ENCODE measurements around the gene OR2M2. TPM values are rescaled to one million over a fixed set of nuclear protein-coding genes. Genes with fewer than 3 reads are reported as not detected.

OR2M2 gene
- total RNA-seq, 1 experiment from 2014 or later: not detected

DNA sequence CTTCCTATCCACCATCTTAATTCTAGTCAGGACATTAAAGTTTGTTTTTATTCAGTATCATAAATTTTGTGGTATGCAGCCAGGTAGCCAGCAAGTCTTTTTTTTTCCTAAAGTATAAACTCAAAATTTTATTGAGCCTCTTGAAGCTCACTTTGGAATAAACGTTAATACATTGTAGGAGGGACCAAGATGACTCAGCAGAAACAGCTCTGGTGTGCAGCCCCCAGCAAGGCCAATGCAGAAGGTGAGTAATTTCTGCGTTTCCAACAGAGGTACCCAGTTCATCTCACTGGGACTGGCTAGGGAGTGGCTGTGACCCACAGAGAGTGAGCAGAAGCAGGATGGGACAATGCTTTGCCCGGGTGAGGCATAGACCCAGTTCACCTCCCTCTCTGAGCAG, 12.7 kb downstream of the OR2M2 start:
- Histone ChIP-seq H3K4me3 (replicated peaks in 1 of 2; ENCODE audit: low read depth in 1 of 2, low read length in 2 of 2) (no peak overlapping the region), H2AFZ (ENCODE audit: low read depth, low read length, poor library complexity, severe bottlenecking) (no peak overlapping the region), H3K9ac (ENCODE audit: low read length) (no peak overlapping the region), H3K4me1 (ENCODE audit: control insufficient read depth in 1 of 2, insufficient read depth in 2 of 2, low read length in 2 of 2) (no peaks in the 10 kb centered on the region), H3K27me3 (ENCODE audit: insufficient read depth, low read length) (no peaks in the 10 kb centered on the region), H3K9me2 (ENCODE audit: insufficient read depth) (no peaks in the 10 kb centered on the region), H3K9me3 (ENCODE audit: control insufficient read depth in 1 of 2, insufficient read depth in 1 of 2, low read depth in 1 of 2, low read length in 2 of 2) (no peaks in the 10 kb centered on the region; a peak in 2 of 4 replicates), H3K27ac (ENCODE audit: low read depth, low read length) (no peak overlapping the region), H3K79me2 (ENCODE audit: insufficient read depth, low read length) (no peaks in the 10 kb centered on the region), H3K36me3 (ENCODE audit: control insufficient read depth in 1 of 2, insufficient read depth in 2 of 2, low read length in 2 of 2) (no peaks in the 10 kb centered on the region), H4K20me1 (ENCODE audit: insufficient read depth) (no peaks in the 10 kb centered on the region), H3K4me2 (ENCODE audit: low read length) (no peak overlapping the region)
- ChIA-PET RAD21 (ENCODE audit: low non-redundant PET in 1 of 2, low total read pairs in 2 of 2, uncharacterized antibody in 2 of 2, unreplicated experiment in 2 of 2) (no interaction called here), CTCF (no interaction called here), POLR2A (no interaction called here)
- no peak for ATAC-seq
- TF ChIP-seq, protein P1, sequence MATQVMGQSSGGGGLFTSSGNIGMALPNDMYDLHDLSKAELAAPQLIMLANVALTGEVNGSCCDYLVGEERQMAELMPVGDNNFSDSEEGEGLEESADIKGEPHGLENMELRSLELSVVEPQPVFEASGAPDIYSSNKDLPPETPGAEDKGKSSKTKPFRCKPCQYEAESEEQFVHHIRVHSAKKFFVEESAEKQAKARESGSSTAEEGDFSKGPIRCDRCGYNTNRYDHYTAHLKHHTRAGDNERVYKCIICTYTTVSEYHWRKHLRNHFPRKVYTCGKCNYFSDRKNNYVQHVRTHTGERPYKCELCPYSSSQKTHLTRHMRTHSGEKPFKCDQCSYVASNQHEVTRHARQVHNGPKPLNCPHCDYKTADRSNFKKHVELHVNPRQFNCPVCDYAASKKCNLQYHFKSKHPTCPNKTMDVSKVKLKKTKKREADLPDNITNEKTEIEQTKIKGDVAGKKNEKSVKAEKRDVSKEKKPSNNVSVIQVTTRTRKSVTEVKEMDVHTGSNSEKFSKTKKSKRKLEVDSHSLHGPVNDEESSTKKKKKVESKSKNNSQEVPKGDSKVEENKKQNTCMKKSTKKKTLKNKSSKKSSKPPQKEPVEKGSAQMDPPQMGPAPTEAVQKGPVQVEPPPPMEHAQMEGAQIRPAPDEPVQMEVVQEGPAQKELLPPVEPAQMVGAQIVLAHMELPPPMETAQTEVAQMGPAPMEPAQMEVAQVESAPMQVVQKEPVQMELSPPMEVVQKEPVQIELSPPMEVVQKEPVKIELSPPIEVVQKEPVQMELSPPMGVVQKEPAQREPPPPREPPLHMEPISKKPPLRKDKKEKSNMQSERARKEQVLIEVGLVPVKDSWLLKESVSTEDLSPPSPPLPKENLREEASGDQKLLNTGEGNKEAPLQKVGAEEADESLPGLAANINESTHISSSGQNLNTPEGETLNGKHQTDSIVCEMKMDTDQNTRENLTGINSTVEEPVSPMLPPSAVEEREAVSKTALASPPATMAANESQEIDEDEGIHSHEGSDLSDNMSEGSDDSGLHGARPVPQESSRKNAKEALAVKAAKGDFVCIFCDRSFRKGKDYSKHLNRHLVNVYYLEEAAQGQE (IDR thresholded peaks at IDR 0.05; ENCODE audit: low read depth): no peak
- TF ChIP-seq SP1 (IDR thresholded peaks at IDR 0.05; ENCODE audit: low read depth): no peak
- TF ChIP-seq FOSL1 (IDR thresholded peaks at IDR 0.05; ENCODE audit: low read depth): no peak
- no peak for TF ChIP-seq JUND (IDR thresholded peaks at IDR 0.05)
- TF ChIP-seq POLR2AphosphoS5 (IDR thresholded peaks at IDR 0.05; ENCODE audit: low read depth, low read length): no peak
- no peak for TF ChIP-seq RAD21 (IDR thresholded peaks at IDR 0.05; ENCODE audit: low read depth)
- no peak for TF ChIP-seq CEBPB (IDR thresholded peaks at IDR 0.05; ENCODE audit: low read depth)
- TF ChIP-seq, protein P2, sequence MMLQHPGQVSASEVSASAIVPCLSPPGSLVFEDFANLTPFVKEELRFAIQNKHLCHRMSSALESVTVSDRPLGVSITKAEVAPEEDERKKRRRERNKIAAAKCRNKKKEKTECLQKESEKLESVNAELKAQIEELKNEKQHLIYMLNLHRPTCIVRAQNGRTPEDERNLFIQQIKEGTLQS (IDR thresholded peaks at IDR 0.05): no peak
- TF ChIP-seq, protein P3, sequence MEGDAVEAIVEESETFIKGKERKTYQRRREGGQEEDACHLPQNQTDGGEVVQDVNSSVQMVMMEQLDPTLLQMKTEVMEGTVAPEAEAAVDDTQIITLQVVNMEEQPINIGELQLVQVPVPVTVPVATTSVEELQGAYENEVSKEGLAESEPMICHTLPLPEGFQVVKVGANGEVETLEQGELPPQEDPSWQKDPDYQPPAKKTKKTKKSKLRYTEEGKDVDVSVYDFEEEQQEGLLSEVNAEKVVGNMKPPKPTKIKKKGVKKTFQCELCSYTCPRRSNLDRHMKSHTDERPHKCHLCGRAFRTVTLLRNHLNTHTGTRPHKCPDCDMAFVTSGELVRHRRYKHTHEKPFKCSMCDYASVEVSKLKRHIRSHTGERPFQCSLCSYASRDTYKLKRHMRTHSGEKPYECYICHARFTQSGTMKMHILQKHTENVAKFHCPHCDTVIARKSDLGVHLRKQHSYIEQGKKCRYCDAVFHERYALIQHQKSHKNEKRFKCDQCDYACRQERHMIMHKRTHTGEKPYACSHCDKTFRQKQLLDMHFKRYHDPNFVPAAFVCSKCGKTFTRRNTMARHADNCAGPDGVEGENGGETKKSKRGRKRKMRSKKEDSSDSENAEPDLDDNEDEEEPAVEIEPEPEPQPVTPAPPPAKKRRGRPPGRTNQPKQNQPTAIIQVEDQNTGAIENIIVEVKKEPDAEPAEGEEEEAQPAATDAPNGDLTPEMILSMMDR (IDR thresholded peaks at IDR 0.05 in 2 of 3, conservative IDR thresholded peaks at IDR 0.05 in 1 of 3; ENCODE audit: borderline replicate concordance in 1 of 3, insufficient read depth in 1 of 3, low read depth in 2 of 3, low read length in 2 of 3): no peak
- TF ChIP-seq YY1 (IDR thresholded peaks at IDR 0.05; ENCODE audit: extremely low read depth, insufficient replicate concordance, low read depth, low read length): no peak
- TF ChIP-seq, protein P4, sequence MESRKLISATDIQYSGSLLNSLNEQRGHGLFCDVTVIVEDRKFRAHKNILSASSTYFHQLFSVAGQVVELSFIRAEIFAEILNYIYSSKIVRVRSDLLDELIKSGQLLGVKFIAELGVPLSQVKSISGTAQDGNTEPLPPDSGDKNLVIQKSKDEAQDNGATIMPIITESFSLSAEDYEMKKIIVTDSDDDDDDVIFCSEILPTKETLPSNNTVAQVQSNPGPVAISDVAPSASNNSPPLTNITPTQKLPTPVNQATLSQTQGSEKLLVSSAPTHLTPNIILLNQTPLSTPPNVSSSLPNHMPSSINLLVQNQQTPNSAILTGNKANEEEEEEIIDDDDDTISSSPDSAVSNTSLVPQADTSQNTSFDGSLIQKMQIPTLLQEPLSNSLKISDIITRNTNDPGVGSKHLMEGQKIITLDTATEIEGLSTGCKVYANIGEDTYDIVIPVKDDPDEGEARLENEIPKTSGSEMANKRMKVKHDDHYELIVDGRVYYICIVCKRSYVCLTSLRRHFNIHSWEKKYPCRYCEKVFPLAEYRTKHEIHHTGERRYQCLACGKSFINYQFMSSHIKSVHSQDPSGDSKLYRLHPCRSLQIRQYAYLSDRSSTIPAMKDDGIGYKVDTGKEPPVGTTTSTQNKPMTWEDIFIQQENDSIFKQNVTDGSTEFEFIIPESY (IDR thresholded peaks at IDR 0.05; ENCODE audit: extremely low read depth, insufficient replicate concordance, low read length): no peak
- no peak for TF ChIP-seq ZFX (IDR thresholded peaks at IDR 0.05)
- no peak for TF ChIP-seq ZNF274 (IDR thresholded peaks at IDR 0.05; ENCODE audit: low read depth, low read length)
- BruUV-seq (replicated peaks): no TSS peak
- intact Hi-C loops (cut with micrococcal nuclease): no loop called here
- no peak for DNase-seq (ENCODE audit: low read depth, low spot score)
